ENCODE results near the gene ZFYVE28.

The ZFYVE28 gene

GRCh38 chr4:2254665-2255500 lies 163.6 kb downstream of the ZFYVE28 start:
- no peak for DNase-seq (ENCODE audit: low read depth)
- TF ChIP-seq, protein P1, sequence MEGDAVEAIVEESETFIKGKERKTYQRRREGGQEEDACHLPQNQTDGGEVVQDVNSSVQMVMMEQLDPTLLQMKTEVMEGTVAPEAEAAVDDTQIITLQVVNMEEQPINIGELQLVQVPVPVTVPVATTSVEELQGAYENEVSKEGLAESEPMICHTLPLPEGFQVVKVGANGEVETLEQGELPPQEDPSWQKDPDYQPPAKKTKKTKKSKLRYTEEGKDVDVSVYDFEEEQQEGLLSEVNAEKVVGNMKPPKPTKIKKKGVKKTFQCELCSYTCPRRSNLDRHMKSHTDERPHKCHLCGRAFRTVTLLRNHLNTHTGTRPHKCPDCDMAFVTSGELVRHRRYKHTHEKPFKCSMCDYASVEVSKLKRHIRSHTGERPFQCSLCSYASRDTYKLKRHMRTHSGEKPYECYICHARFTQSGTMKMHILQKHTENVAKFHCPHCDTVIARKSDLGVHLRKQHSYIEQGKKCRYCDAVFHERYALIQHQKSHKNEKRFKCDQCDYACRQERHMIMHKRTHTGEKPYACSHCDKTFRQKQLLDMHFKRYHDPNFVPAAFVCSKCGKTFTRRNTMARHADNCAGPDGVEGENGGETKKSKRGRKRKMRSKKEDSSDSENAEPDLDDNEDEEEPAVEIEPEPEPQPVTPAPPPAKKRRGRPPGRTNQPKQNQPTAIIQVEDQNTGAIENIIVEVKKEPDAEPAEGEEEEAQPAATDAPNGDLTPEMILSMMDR (IDR thresholded peaks at IDR 0.05; ENCODE audit: low read depth, low read length, missing control alignments): no peak
- no peak overlapping the region for H3K4me3 ChIP-seq (ENCODE audit: low read depth, low read length)

DNA sequence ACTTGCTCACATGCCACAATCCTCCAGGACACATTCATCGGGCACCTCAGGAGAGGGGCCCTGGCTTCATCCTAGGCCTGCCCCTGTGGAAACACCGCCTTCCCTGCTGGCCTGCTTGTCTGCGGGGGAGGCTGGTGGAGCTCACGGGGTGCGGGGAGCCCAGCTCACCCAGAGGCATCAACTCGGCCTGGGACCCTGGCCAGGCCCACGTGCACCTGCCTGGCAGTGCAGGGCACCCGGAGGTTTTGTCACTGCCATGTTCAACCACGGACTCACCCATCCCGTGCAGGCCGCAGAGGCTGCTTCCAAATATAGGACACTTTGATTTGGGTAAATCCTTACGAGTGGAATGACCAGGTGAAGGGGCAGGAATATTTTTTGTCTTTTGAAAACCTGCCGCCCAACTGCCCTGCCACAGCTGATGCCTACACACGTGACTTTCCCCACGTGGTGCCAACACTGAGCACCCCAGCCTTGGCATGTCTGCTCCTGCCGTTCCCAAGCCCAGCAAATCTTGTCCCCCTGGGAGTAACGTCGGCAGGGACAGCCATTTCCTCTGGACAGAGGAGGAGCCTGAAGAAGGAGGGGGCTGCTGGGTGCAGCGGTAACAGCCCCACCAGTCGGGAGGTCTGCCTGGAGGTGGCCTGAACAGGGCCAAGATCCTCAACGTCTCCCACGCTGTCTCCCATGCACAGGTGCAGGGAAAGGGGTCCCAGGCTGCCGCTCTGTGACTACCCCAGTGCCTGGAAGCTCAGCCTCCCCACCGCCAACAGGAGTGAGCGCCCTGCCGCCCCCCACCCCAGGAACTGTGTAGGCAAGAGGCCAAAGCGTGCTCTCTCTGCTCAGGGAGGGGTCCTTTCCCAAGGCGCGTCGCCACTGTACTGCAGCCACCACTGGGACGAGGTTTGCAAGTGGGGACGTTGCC lies 165.0 kb downstream of the ZFYVE28 start:
- H3K4me3 ChIP-seq (ENCODE audit: low read depth, low read length): no peak overlapping the region
- TF ChIP-seq, protein P1 (IDR thresholded peaks at IDR 0.05; ENCODE audit: low read depth, low read length, missing control alignments): no peak
- no peak for DNase-seq (ENCODE audit: low read depth)

DNA sequence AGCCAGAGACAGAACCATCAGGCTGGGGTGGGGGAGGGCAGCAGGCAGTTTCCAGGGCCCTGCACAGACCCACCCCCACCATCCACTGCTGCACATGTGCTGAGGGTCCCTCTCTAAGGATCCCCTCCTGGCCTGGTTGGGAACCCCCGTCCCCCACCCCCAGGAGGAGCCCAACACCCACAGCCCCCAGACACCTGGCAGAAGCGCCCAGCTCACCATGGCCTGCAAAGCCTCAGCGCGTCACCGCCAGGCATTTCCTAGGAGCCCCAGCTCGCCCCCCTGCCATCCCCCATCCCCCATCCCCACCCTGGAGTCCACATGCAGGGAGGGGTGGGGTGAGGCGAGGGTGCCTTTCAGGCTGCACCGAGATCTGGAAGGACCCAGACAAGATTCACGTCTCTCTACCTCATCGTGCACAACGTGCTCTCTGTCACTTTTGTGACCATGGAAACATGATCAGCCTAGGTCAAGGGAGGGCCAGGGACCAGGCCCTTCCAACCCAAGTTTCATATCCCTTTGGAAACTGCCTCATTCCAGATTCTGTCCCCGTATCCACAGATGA lies 165.8 kb downstream of the ZFYVE28 start:
- DNase-seq (ENCODE audit: low read depth): no peak
- no peak overlapping the region for H3K4me3 ChIP-seq (ENCODE audit: low read depth, low read length)
- TF ChIP-seq, protein P1 (IDR thresholded peaks at IDR 0.05; ENCODE audit: low read depth, low read length, missing control alignments): no peak

DNA sequence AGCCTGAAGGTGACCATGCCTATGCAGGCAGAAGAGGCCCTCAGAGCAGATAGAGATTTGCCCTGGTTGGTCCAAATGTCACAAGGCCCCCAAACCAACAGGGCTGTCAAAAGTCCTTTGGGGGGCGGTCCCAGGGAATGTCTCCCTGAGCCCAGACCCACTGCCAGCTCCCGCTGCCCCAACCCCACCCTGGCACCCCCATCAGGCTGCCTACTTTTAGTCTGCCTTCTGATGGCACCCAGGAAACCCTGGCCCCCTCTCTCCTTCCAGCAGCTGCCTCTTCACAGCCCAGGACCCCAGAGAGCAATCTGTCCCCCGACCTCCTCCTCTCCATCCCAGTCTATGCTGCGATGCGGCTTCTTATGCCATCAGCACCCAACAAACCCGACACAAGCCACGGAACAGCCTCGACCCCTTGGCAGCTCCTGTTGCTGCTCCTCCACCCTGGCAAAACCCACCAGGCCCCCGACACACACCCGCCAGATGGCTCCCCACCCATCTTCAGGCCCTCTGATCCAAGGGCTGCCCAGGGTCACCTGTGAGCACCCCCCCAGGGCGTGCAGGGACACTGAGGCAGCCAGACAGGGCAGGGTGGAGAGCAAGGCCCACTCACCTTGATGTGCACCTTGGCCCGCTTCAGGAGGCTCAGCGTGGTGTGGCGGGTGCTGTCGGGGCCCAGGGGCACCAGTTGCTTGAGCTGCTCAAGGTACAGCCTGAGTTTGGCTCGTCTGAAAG lies 166.5 kb downstream of the ZFYVE28 start:
- TF ChIP-seq, protein P1 (IDR thresholded peaks at IDR 0.05; ENCODE audit: low read depth, low read length, missing control alignments): no peak
- no peak overlapping the region for H3K4me3 ChIP-seq (ENCODE audit: low read depth, low read length)
- DNase-seq (ENCODE audit: low read depth): no peak

DNA sequence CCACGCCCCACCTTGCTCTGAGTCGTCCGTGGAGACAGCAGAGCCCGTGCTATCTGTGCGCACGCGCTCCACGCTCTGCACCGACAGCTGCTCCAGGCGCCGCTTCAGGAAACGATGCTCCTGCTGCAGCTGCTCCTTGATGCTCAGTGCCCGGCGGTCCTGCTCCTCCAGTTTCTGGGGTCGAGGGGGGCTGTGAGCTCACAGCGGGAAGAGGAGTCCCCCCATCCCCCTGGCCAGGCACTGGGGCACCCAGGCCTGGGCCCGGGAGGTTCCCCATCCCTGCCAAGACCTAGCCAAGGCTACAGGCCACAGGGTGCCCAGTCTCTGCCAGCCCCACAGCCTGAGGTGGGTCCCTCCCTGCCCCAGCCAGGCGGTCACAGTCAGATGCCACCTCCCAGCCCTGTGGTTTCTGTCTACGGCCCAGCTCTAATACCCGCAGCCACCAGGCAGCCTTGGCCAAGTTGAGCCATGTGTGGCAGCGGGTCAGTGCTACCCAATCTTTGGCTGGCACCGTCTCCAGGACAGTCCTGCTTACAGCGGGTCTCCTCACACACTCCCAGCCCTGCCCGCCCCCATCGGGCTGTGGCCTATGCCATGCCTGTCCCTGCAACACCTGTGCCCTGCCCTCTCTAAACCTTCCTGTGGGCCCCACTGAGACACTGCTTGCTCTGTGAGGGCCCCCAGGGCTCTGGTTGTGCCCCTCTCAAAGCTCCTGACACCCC lies 167.2 kb downstream of the ZFYVE28 start:
- H3K4me3 ChIP-seq (ENCODE audit: low read depth, low read length): no peak overlapping the region
- no peak for DNase-seq (ENCODE audit: low read depth)
- TF ChIP-seq, protein P1 (IDR thresholded peaks at IDR 0.05; ENCODE audit: low read depth, low read length, missing control alignments): no peak
